K562 (cell line): ENCODE data around the gene XPNPEP3. TPM values are rescaled to one million over a fixed set of nuclear protein-coding genes. Genes with fewer than 3 reads are reported as not detected.
A peak's percentile ranks its signal among the peaks of the same experiment; 100 is the strongest.

Experiments used
- BRD4 ChIP-seq: fragments of 200-600 bp; sonication (generic); IDR thresholded peaks from 2 replicates; pipeline ENCODE4 v1.6.1; 2017; ENCODE audit warnings: inconsistent platforms
- CXXC5 ChIP-seq: fragments of 250-450 bp; sonication (Bioruptor Pico); IDR thresholded peaks from 2 replicates; pipeline ENCODE4 v1.8.0; 2022; ENCODE audit warnings: inconsistent platforms, mild to moderate bottlenecking, moderate library complexity
- TEAD1 ChIP-seq, 2 experiments: fragments of 450-650 bp in 1 of 2; sonication (generic) in 1 of 2; formaldehyde crosslinking; IDR thresholded peaks; 2 replicates each; pipeline versions ENCODE4 v1.4.0 to v1.8.0; 2020 to 2022; ENCODE audit warnings: mild to moderate bottlenecking in 2 of 2, missing genetic modification reagents in 1 of 2
- THRAP3 ChIP-seq: fragments of 450-650 bp; IDR thresholded peaks from 2 replicates; pipeline ENCODE4 v1.6.1; 2016; ENCODE audit warnings: mild to moderate bottlenecking, inconsistent platforms, borderline replicate concordance
- ZC3H11A ChIP-seq: IDR thresholded peaks from 2 replicates; pipeline ENCODE4 v1.6.1; 2012; ENCODE audit warnings: low read depth, low read length, improper control_type of control experiment
- polyA plus RNA-seq, 8 experiments: library from polyadenylated mRNA; depleted of rRNA in 4 of 8; stranded (reverse) in 5 of 8; unstranded in 3 of 8; fragments of >200 nt; fragmentation: Nextera tagmentation in 2 of 8; fragmentation: Illumina TruSeq in 1 of 8; extraction: Ambion mirVana in 2 of 8; extraction: Trizol in 1 of 8; gene quantifications; 2 replicates each; pipeline versions ENCODE4 v1.2.1 to v1.2.3, GENCODE V29; 2011 to 2014; ENCODE audit warnings: inconsistent platforms in 1 of 8, missing spikeins in 1 of 8
- total RNA-seq, 7 experiments: library from RNA; depleted of rRNA in 6 of 7; stranded (reverse); fragments of >200 nt in 6 of 7; fragmentation: Illumina TruSeq in 2 of 7; extraction: Trizol in 2 of 7; gene quantifications; 2 replicates each; pipeline versions ENCODE4 v1.2.1 to v1.2.3, GENCODE V29; 2011 to 2021; ENCODE audit warnings: low replicate concordance in 1 of 7
- TF ChIP-seq, protein P1 (sequence below): IDR thresholded peaks from 2 replicates; pipeline ENCODE4 v1.6.1; 2011; ENCODE audit warnings: borderline replicate concordance, low read depth, mild to moderate bottlenecking, moderate library complexity, low read length; ENCODE audit not compliant: insufficient read depth, poor library complexity, severe bottlenecking
- TF ChIP-seq, protein P2 (sequence below): fragments of 450-650 bp; IDR thresholded peaks from 2 replicates; pipeline ENCODE4 v1.6.1; 2017; ENCODE audit warnings: antibody characterized with exemption, mild to moderate bottlenecking

Gene XPNPEP3
- total and polyA plus RNA-seq, 9 of the 15 experiments (the other 6 are each of a cell fraction or from before 2014, with no cell fraction given) = 9.1 to 22.6 (median 15.6) TPM

DNA sequence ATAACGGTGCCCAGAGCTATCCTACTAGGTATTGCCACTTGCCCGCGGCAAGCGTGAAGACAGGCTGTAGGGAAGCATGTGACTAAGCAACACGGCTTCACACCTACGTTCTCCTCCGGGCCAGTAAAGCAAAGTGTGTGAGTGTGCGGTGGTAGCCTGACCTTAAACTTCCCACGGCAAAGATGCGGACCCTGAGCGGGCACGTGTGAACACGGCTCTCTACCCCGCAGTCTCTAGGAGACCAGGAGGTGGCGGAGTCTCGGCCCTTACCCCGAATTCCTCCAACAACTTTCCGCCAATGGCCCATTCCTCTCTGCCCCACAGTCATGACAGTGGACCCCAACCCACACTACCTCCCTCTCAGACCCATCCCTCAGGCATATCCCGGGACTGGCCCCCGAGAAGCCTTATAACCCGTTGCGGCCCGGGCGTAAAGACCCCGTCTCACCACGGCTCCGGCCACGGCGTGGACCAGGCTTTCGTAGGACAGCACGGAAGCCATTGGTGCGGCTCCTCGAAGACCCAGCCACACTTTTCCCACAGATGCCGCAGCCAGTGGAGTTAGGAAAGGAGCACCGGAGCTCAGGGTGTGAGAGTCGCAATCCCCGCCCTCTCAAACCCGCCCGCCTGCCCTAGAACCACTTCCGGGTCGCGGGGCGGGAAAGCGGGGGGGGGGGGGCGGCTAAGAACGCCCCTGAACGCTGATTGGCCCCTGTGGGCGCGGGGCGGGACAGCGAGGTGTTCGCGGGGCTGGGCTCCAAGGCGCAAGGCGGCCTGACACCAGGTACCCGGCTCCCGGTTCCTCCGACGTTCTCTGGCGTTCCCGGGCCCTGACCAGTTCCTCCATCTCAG, 38.0 kb upstream of the XPNPEP3 start, which contains the start of gene SLC25A17 (continued):
- TF ChIP-seq TEAD1 (CRISPR knock-in tag; IDR thresholded peaks at IDR 0.05) (peak in 1 of 2 experiments; percentile 33; a peak in 1 of 4 replicates), BRD4 (no peak), THRAP3 (no peak), CXXC5 (peak; percentile 46), ZC3H11A (no peak)
- TF ChIP-seq, protein P1, sequence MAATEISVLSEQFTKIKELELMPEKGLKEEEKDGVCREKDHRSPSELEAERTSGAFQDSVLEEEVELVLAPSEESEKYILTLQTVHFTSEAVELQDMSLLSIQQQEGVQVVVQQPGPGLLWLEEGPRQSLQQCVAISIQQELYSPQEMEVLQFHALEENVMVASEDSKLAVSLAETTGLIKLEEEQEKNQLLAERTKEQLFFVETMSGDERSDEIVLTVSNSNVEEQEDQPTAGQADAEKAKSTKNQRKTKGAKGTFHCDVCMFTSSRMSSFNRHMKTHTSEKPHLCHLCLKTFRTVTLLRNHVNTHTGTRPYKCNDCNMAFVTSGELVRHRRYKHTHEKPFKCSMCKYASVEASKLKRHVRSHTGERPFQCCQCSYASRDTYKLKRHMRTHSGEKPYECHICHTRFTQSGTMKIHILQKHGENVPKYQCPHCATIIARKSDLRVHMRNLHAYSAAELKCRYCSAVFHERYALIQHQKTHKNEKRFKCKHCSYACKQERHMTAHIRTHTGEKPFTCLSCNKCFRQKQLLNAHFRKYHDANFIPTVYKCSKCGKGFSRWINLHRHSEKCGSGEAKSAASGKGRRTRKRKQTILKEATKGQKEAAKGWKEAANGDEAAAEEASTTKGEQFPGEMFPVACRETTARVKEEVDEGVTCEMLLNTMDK = peak; percentile 11
- TF ChIP-seq, protein P2, sequence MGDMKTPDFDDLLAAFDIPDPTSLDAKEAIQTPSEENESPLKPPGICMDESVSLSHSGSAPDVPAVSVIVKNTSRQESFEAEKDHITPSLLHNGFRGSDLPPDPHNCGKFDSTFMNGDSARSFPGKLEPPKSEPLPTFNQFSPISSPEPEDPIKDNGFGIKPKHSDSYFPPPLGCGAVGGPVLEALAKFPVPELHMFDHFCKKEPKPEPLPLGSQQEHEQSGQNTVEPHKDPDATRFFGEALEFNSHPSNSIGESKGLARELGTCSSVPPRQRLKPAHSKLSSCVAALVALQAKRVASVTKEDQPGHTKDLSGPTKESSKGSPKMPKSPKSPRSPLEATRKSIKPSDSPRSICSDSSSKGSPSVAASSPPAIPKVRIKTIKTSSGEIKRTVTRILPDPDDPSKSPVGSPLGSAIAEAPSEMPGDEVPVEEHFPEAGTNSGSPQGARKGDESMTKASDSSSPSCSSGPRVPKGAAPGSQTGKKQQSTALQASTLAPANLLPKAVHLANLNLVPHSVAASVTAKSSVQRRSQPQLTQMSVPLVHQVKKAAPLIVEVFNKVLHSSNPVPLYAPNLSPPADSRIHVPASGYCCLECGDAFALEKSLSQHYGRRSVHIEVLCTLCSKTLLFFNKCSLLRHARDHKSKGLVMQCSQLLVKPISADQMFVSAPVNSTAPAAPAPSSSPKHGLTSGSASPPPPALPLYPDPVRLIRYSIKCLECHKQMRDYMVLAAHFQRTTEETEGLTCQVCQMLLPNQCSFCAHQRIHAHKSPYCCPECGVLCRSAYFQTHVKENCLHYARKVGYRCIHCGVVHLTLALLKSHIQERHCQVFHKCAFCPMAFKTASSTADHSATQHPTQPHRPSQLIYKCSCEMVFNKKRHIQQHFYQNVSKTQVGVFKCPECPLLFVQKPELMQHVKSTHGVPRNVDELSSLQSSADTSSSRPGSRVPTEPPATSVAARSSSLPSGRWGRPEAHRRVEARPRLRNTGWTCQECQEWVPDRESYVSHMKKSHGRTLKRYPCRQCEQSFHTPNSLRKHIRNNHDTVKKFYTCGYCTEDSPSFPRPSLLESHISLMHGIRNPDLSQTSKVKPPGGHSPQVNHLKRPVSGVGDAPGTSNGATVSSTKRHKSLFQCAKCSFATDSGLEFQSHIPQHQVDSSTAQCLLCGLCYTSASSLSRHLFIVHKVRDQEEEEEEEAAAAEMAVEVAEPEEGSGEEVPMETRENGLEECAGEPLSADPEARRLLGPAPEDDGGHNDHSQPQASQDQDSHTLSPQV = peak; percentile 46; the same call in 1 of the 2 replicates
